Pancreas (tissue), 10 donors: ENCODE measurements around the gene FASN. TPM values are rescaled to one million over a fixed set of nuclear protein-coding genes. Genes with fewer than 3 reads are reported as not detected.

ENCODE experiments used
- ATAC-seq, 4 donors: fragments of 200-7000 bp; cut with Tn5 transposase; one replicate each; pipeline versions ENCODE4 v1.8.0 to v1.9.1; 2020; ENCODE audit warnings: mild to moderate bottlenecking in 4 of 4, moderate library complexity in 4 of 4
- DNase-seq, 6 donors: peaks; one replicate each; pipeline ENCODE4 v3.0.0-alpha.2; 2020
- FAIRE-seq: peaks from 2 replicates; lab custom pipeline; 2012; peaks lifted over from hg19 to GRCh38; lab: Jason Lieb, UNC
- H3K27ac ChIP-seq, 4 donors: fragments of 200-600 bp; sonication (generic); 1 replicate in 3 of 4; 2 replicates in 1 of 4; pipeline versions ENCODE4 v1.5.0 to v1.8.0; 2020
- H3K27me3 ChIP-seq, 4 donors: fragments of 200-600 bp; one replicate each; pipeline ENCODE4 v1.8.0; 2021
- H3K36me3 ChIP-seq, 3 donors: fragments of 200-600 bp; sonication (generic) in 1 of 3; one replicate each; pipeline versions ENCODE4 v1.5.0 to v1.8.0; 2020 to 2021
- H3K4me1 ChIP-seq, 3 donors: fragments of 200-600 bp; one replicate each; pipeline ENCODE4 v1.8.0; 2021
- H3K4me3 ChIP-seq, 4 donors: fragments of 200-600 bp; sonication (generic) in 2 of 4; one replicate each; pipeline versions ENCODE4 v1.5.0 to v1.8.0; 2020 to 2021
- H3K9me3 ChIP-seq, 4 donors: fragments of 200-600 bp; one replicate each; pipeline ENCODE4 v1.8.0; 2021
- WGBS, 2 donors: extraction: QIAGEN DNeasy Blood & Tissue Kit; methylation state at CpG; one replicate each; pipeline ENCODE4 v1.1.7; 2013; 5-methylcytosine and 5-hydroxymethylcytosine counted together
- intact Hi-C, 3 donors: fragments of 100-400 bp; cut with DNase I; formaldehyde crosslinking; loops; one replicate each; pipeline versions ENCODE4 v1.11.1 to v1.14.2; 2022
- polyA plus RNA-seq, 2 donors: library from polyadenylated mRNA; stranded (reverse); fragments of 200-250 nt; gene quantifications; one replicate each; pipeline ENCODE4 v1.2.3, GENCODE V29; 2013
- total RNA-seq, 6 donors: library from RNA; stranded (reverse); fragmentation: NEBNext Ultra II Directional in 4 of 6; extraction: Animal tissue kit (Norgen Biotek cat#: 25700) in 4 of 6; gene quantifications; one replicate each; pipeline versions ENCODE4 v1.2.1 to v1.2.4, GENCODE V29; 2021 to 2023
- TF ChIP-seq, protein P1 (sequence below), 4 donors: fragments of 200-600 bp; sonication (generic) in 3 of 4; IDR thresholded peaks; one replicate each; pipeline versions ENCODE4 v1.5.0 to v1.8.0; 2021; ENCODE audit warnings: antibody characterized with exemption in 4 of 4
- donor health status: healthy with polysubstance abuse.
- donor health status: DM: no; HTN: no; CAD: no; lungs with moderate emphysema.
- donor health status: DM: no; HTN: no; CAD: no.
- donor health status: control.
- donor health status: control.
- donor health status: Bipolar disorder and iron deficiency.
- donor health status: DM: yes; HTN: yes; CAD: no.
- donor health status: DM: no; HTN: no; CAD: no.
- donor health status: DM: no; HTN: no; CAD: no.
- donor health status: DM: yes; HTN: yes; CAD: no.

Gene FASN
- total and polyA plus RNA-seq, 8 donors: 12.4 to 69.4 (median 31.7) TPM

DNA sequence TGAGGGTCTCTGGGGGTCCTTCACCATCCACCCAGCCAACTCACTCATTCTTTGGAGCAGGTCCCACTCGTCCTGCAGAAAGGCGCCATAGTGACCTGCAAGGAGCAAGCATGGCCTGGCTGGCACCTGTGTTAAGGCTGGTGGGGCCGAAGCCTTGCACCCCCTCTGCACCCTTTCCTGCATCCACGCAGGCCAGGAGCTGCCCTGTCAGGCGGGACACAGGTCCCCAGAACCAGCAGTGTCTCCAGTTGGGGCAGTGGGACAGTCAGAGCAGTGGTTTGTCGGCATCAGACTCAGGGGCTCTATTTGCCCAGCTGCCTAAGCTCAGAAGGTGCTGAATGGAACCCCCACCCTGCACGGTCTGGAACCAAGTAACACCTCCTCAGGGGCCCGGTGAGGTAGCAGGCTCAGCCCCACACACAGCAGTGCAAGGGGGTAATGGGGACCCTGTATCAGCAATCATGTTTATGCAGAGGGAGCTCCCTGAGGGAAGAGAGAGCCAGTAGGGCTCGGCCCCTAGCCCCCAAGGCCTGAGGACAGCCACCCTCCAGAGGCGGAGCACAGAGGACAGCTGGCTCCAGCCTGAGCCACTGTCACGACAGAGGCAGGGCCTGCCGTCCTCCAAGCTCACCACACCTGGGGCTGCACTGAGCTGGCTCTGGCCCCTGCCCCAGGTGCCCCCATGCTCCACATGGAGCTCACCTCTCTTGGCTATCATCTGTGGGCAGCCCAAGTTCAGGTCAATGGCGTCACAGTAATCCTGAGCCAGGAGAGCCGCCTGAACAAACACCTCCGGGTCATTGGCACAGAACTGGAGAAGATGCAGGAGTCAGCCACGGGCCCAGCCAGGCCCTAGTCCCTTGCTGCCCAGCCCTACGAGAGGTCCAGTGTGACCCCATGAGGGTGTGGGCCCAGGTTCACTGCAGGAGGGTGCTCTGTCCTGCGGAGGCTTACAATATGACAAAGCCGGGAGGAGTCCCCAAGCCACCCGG is 34.3 kb downstream of the FASN start:
- 65 to 69% methylated on average over 20 of the region's 20 CpGs for WGBS, 2 donors
- TF ChIP-seq, protein P1, sequence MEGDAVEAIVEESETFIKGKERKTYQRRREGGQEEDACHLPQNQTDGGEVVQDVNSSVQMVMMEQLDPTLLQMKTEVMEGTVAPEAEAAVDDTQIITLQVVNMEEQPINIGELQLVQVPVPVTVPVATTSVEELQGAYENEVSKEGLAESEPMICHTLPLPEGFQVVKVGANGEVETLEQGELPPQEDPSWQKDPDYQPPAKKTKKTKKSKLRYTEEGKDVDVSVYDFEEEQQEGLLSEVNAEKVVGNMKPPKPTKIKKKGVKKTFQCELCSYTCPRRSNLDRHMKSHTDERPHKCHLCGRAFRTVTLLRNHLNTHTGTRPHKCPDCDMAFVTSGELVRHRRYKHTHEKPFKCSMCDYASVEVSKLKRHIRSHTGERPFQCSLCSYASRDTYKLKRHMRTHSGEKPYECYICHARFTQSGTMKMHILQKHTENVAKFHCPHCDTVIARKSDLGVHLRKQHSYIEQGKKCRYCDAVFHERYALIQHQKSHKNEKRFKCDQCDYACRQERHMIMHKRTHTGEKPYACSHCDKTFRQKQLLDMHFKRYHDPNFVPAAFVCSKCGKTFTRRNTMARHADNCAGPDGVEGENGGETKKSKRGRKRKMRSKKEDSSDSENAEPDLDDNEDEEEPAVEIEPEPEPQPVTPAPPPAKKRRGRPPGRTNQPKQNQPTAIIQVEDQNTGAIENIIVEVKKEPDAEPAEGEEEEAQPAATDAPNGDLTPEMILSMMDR (IDR thresholded peaks at IDR 0.05): no peak
- no peak for FAIRE-seq

DNA sequence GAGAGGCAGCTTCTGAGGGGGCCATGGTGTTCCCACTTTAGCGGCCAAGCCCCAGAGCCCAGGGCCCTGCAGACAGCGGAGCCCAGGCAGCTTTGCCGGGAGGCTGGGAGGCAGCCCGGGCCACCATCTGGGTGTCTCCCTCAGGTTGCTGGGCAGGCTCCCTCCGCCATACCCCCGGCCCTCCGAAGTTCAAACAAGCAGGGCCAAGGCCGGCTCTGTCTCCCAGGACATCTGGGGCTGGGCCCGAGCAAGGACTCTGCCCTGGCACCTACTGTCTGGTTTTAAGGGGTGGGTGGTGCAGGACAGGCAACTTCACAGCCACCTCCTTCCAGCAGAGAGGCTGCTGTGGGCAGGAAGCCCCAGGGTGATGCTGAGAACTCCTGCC is 35.1 kb downstream of the FASN start:
- no peak overlapping the region for H3K4me3 ChIP-seq
- H3K27ac ChIP-seq: no peak overlapping the region
- TF ChIP-seq, protein P1 (IDR thresholded peaks at IDR 0.05): no peak
- intact Hi-C loops: no loop called here
- no peaks in the 10 kb centered on the region for H3K27me3 ChIP-seq
- DNase-seq: peak in 2 of 6 donors; percentile 27 to 73
- WGBS, 2 donors: 79 to 87% methylated on average over 9 of the region's 9 CpGs
- no peak for FAIRE-seq
- ATAC-seq: no peak
- H3K9me3 ChIP-seq: no peaks in the 10 kb centered on the region
- H3K36me3 ChIP-seq: peaks cover 0 to 22% (median 0%) of the 10 kb centered on the region in 3 donors
- H3K4me1 ChIP-seq: peaks cover 0 to 16% (median 15%) of the 10 kb centered on the region in 3 donors

More for the DNA sequence above, 34.3 kb downstream of the FASN start:
- DNase-seq (peak in 2 of 6 donors; percentile 29 to 67), ATAC-seq (no peak)
- no peak overlapping the region for H3K27ac ChIP-seq
- no peaks in the 10 kb centered on the region for H3K9me3 ChIP-seq
- peak overlapping the region in 2 of 4 donors; percentile 91 to 95 for H3K4me3 ChIP-seq
- peaks cover 0 to 18% (median 0%) of the 10 kb centered on the region in 3 donors for H3K36me3 ChIP-seq
- intact Hi-C loops: no loop called here
- H3K27me3 ChIP-seq: no peaks in the 10 kb centered on the region
- H3K4me1 ChIP-seq: peaks cover 0 to 16% (median 15%) of the 10 kb centered on the region in 3 donors

DNA sequence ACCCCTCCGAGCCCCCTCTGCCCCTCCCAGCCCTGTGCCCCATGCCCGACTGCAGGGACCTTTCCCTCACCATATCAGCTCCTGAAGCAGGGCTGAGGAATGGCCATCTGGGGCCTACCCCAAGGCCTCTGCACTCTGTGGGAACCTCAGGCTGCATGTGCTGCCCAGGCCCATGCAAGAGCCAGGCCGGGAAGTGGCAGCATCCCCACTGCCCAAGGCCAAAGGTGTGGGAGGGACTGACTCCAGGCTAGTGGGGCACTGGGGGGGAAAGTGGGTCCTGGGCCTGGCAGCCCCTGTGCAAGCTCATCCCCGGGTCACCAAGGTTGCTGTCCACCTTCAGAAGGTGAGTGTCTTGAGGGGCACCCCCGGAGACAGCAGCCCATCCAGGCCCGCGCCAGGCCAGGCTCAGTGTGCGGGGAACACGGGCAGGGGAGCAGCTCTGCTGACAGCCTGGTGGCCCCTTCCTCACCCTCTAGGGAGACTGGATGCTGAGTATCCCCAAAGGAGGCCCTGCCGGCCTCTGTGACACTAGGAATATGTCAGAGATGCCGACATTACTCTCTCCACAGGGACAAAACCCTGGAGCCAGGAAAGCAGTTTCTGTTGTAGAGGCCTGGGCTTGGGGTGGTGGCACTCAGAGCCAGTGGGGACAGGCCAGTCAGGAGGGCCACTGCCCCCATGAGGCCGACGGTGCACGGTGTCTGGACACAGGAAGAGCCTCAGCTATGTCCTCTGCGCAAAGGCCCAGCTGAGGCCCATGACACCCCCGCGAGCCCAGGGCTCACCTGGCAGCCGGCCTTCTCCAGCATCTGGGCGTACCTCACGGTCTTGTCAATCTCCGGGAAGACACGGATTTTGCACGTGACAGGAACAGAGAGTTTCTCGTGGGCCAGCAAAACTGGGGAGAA is 35.7 kb downstream of the FASN start:
- Histone ChIP-seq H3K4me1 (peaks cover 0 to 16% (median 15%) of the 10 kb centered on the region in 3 donors), H3K4me3 (no peak overlapping the region), H3K9me3 (no peaks in the 10 kb centered on the region), H3K36me3 (peaks cover 0 to 22% (median 1%) of the 10 kb centered on the region in 3 donors), H3K27ac (no peak overlapping the region), H3K27me3 (no peaks in the 10 kb centered on the region)
- TF ChIP-seq, protein P1 (IDR thresholded peaks at IDR 0.05): no peak
- no peak for ATAC-seq
- FAIRE-seq: no peak
- DNase-seq: peak in 2 of 6 donors; percentile 33 to 71
- WGBS, 2 donors: 78 to 85% methylated on average over 24 of the region's 24 CpGs
- intact Hi-C loops: no loop called here

DNA sequence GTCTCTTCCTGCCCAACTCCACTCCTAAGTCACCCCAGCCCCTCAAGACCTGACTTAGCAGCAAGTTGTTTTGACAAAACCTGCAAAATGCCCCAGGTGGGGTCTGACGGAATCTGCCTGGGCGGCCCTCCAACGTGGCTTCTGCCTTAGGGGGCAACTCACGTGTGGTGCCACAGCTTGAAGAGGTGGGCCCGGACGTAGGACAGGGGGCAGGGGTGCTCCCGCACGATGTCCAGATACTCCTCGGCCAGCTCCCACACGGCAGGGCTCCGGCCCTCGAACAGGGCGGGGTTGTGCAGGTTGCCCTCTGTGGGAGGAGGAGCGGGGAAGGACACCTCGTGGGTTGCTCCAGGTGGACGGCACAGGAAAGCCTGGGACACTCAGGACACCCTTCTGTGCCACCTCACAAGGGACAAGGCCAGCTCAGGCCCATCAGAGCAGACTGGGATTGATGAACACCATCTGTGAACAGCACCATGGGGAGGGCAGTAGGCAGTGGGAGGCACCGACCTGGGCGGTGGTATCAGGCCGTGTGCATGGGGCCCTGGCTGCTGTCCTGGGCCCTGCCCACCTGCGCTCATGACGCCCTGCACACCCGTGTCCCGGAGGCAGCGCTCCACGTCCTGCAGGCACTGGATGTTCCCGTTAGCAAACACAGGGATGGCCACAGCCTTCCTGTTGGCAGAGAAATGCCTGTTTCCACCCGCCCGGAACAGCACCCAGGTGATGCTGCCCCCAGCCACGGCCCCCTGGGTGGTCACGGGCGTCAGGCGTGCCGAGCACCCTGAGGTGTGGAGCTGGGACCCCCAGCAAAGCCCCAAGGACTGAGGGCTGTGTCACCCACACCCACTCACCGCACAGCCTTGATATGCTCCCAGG is 36.8 kb downstream of the FASN start:
- 89 to 91% methylated on average over 34 of the region's 34 CpGs for WGBS, 2 donors
- no peak for ATAC-seq
- no peak for FAIRE-seq

More for the DNA sequence above, 36.8 kb downstream of the FASN start:
- Histone ChIP-seq H3K4me1 (peaks cover 0 to 15% (median 14%) of the 10 kb centered on the region in 3 donors), H3K36me3 (peaks cover 0 to 33% (median 8%) of the 10 kb centered on the region in 3 donors), H3K4me3 (no peak overlapping the region), H3K9me3 (no peaks in the 10 kb centered on the region), H3K27me3 (no peaks in the 10 kb centered on the region), H3K27ac (no peak overlapping the region)
- TF ChIP-seq, protein P1 (IDR thresholded peaks at IDR 0.05): no peak
- intact Hi-C loops: no loop called here
- DNase-seq: peak in 2 of 6 donors; percentile 38 to 76
